ENCODE data around the gene SEMG2. TPM values are rescaled to one million over a fixed set of nuclear protein-coding genes. Genes with fewer than 3 reads are reported as not detected.

The SEMG2 gene
- total RNA-seq, 2 experiments from 2014 or later = not detected

- Mint-ChIP-seq H3K36me3 (no peaks in the 10 kb centered on the region), H3K4me3 (no peak overlapping the region), H3K27ac (no peak overlapping the region), H3K4me1 (no peaks in the 10 kb centered on the region), H3K27me3 (peaks cover 48% of the 10 kb centered on the region), H3K9me3 (ENCODE audit: low read depth) (no peaks in the 10 kb centered on the region)
- ATAC-seq = no peak
- CTCF ChIA-PET = no interaction called here
- no peak for DNase-seq
Observed at GRCh38 chr20:45209924-45210323, 11.2 kb upstream of the SEMG2 start.

GRCh38 chr20:45211569-45212474, 9.4 kb upstream of the SEMG2 start:
- Mint-ChIP-seq H3K9me3 (ENCODE audit: low read depth) (no peaks in the 10 kb centered on the region), H3K4me1 (no peaks in the 10 kb centered on the region), H3K36me3 (no peaks in the 10 kb centered on the region), H3K27ac (no peak overlapping the region), H3K27me3 (peaks cover 31% of the 10 kb centered on the region), H3K4me3 (no peak overlapping the region)
- DNase-seq (no peak), ATAC-seq (no peak)
- CTCF ChIA-PET = no interaction called here

DNA sequence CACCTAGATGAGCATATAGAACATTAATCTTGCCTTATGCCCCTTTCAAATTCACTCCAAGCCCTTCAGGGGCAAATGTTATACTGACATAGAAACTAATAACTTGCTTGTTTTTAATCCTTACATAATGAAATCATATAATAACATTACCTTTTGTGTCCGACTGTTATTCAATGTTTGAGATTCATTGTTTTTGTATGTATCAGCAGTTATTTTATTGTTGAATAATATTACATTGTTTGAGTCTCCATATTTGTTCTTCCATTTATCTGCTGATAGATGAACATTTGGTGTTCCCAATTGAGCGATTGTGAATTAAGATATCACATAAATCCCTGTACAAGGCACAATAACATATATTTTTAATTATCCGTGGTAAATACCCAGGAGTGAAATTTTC, 8.3 kb upstream of the SEMG2 start:
- Mint-ChIP-seq H3K4me3 (no peak overlapping the region), H3K9me3 (ENCODE audit: low read depth) (no peaks in the 10 kb centered on the region), H3K36me3 (no peaks in the 10 kb centered on the region), H3K27me3 (peaks cover 33% of the 10 kb centered on the region), H3K4me1 (no peaks in the 10 kb centered on the region), H3K27ac (no peak overlapping the region)
- ATAC-seq (no peak), DNase-seq (no peak)
- CTCF ChIA-PET = no interaction called here

GRCh38 chr20:45218124-45218523, 3.0 kb upstream of the SEMG2 start:
- ATAC-seq (no peak), DNase-seq (no peak)
- peaks cover 48% of the 10 kb centered on the region for H3K27me3 Mint-ChIP-seq
- no peak overlapping the region for H3K4me3 Mint-ChIP-seq
- H3K27ac Mint-ChIP-seq = no peak overlapping the region
- H3K36me3 Mint-ChIP-seq = no peaks in the 10 kb centered on the region
- no peaks in the 10 kb centered on the region for H3K9me3 Mint-ChIP-seq (ENCODE audit: low read depth)
- no peaks in the 10 kb centered on the region for H3K4me1 Mint-ChIP-seq
- CTCF ChIA-PET = interaction anchor here (1.2 kb wide), 1 partner anchor 11 kb away, joined by 4 read pairs; no protein-coding TSS in a partner anchor

DNA sequence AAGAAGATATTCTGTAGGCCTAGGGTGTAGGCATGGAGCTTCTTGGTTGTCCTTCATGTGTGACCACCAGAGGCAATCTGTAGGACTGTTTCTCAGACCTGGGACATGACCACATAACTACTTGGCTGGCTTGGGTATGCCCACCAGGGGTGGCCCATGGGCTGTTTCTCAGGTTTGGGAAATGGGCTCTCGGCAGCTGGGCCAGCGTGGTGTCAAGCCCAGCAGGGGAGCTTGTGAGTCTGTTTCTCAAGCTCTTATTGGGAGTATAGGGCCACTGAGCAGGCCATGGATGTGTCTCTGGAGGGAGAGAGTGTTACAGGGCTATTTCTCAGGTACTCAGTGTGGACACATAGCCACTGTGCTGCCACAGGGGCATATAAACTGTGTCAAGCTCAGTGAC, 2.5 kb upstream of the SEMG2 start:
- no peaks in the 10 kb centered on the region for H3K36me3 Mint-ChIP-seq
- ATAC-seq = no peak

DNA sequence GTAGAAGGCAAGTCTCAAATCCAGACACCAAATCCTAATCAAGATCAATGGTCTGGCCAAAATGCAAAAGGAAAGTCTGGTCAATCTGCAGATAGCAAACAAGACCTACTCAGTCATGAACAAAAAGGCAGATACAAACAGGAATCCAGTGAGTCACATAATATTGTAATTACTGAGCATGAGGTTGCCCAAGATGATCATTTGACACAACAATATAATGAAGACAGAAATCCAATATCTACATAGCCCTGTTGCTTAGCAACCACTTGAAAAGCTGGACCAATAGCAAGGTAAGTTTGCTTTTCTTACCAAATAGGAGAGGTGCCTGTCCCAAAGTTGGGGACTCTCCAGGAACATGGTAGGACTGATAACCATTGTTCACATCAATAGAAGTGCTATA, 2.0 kb downstream of the SEMG2 start:
- Mint-ChIP-seq H3K4me1 (no peaks in the 10 kb centered on the region), H3K27ac (no peak overlapping the region), H3K9me3 (ENCODE audit: low read depth) (no peaks in the 10 kb centered on the region), H3K27me3 (peaks cover 55% of the 10 kb centered on the region), H3K4me3 (no peak overlapping the region), H3K36me3 (no peaks in the 10 kb centered on the region)
- ATAC-seq (no peak), DNase-seq (no peak)
- CTCF ChIA-PET = no interaction called here

More for the DNA sequence above, 2.5 kb upstream of the SEMG2 start:
- H3K27me3 Mint-ChIP-seq = peaks cover 44% of the 10 kb centered on the region
- no peak overlapping the region for H3K27ac Mint-ChIP-seq
- CTCF ChIA-PET = interaction anchor here (1.2 kb wide), 1 partner anchor 11 kb away, joined by 4 read pairs; no protein-coding TSS in a partner anchor
- H3K4me3 Mint-ChIP-seq = no peak overlapping the region
- DNase-seq = no peak
- H3K4me1 Mint-ChIP-seq = no peaks in the 10 kb centered on the region
- H3K9me3 Mint-ChIP-seq (ENCODE audit: low read depth) = no peaks in the 10 kb centered on the region

DNA sequence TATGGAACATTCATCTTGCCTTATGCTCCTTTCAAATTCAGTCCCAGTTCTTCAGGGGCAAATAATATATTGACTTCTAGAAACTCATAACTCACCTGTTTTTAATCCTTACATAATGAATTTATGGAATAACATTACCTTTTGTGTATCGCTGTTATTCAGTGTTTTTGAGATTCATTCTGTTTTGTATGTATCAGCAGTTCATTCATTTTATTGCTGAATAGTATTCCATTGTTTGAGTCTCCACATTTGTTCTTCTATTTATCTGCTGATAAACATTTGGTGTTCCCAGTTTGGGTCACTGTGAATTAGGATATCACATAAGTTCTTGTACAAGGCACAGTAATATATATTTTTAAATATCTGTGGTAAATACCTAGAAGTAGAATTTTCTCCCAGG, 5.1 kb downstream of the SEMG2 start:
- Mint-ChIP-seq H3K4me1 (peaks cover 2% of the 10 kb centered on the region), H3K27me3 (peaks cover 49% of the 10 kb centered on the region), H3K9me3 (ENCODE audit: low read depth) (no peaks in the 10 kb centered on the region), H3K36me3 (no peaks in the 10 kb centered on the region), H3K27ac (no peak overlapping the region), H3K4me3 (no peak overlapping the region)
- no peak for ATAC-seq
- CTCF ChIA-PET = no interaction called here
- no peak for DNase-seq

GRCh38 chr20:45229264-45230056, 8.3 kb downstream of the SEMG2 start:
- Mint-ChIP-seq H3K4me1 (peaks cover 2% of the 10 kb centered on the region), H3K27me3 (peaks cover 48% of the 10 kb centered on the region), H3K4me3 (no peak overlapping the region), H3K27ac (no peak overlapping the region), H3K36me3 (no peaks in the 10 kb centered on the region), H3K9me3 (ENCODE audit: low read depth) (no peaks in the 10 kb centered on the region)
- CTCF ChIA-PET = interaction anchor here (0.6 to 1.4 kb wide), 5 partner anchors 11 to 132 kb away, joined by 3 to 10 read pairs (median 4); no protein-coding TSS in a partner anchor
- DNase-seq = peak; percentile 69
- ATAC-seq = peak; percentile 53

GRCh38 chr20:45230631-45231030, 9.5 kb downstream of the SEMG2 start:
- H3K4me1 Mint-ChIP-seq = peaks cover 2% of the 10 kb centered on the region
- H3K4me3 Mint-ChIP-seq = no peak overlapping the region
- no peak overlapping the region for H3K27ac Mint-ChIP-seq
- CTCF ChIA-PET = no interaction called here
- no peak for ATAC-seq
- peaks cover 44% of the 10 kb centered on the region for H3K27me3 Mint-ChIP-seq
- no peaks in the 10 kb centered on the region for H3K9me3 Mint-ChIP-seq (ENCODE audit: low read depth)
- H3K36me3 Mint-ChIP-seq = no peaks in the 10 kb centered on the region
- no peak for DNase-seq

DNA sequence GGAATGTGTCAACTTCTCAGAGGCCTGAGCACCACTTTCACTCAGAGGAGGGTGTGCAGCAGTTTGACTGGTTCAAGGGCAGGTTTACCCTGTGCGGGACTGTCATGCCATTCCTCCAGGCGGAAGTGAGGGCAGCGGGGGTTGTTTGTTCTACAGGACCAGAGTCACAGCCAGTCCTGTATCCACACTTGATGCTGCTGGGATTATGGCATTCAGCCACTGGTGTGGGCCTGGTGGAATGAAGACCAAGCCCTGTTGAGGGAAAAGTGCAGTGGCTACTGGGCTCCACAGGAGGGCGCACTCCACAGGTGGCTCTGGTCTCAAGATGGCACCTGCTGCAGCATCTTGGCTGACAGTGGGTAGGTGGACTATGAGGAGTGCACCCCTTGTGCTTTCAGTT, 14.8 kb downstream of the SEMG2 start:
- Mint-ChIP-seq H3K27me3 (peaks cover 40% of the 10 kb centered on the region), H3K36me3 (no peaks in the 10 kb centered on the region), H3K9me3 (ENCODE audit: low read depth) (no peaks in the 10 kb centered on the region), H3K27ac (no peak overlapping the region), H3K4me1 (no peaks in the 10 kb centered on the region), H3K4me3 (no peak overlapping the region)
- CTCF ChIA-PET = no interaction called here
- DNase-seq (no peak), ATAC-seq (no peak)

- Mint-ChIP-seq H3K27me3 (peaks cover 50% of the 10 kb centered on the region), H3K9me3 (ENCODE audit: low read depth) (no peaks in the 10 kb centered on the region), H3K4me1 (no peaks in the 10 kb centered on the region), H3K4me3 (no peak overlapping the region), H3K36me3 (no peaks in the 10 kb centered on the region), H3K27ac (no peak overlapping the region)
- DNase-seq (no peak), ATAC-seq (no peak)
- CTCF ChIA-PET = no interaction called here
Observed at GRCh38 chr20:45238139-45238538, 17.0 kb downstream of the SEMG2 start.

DNA sequence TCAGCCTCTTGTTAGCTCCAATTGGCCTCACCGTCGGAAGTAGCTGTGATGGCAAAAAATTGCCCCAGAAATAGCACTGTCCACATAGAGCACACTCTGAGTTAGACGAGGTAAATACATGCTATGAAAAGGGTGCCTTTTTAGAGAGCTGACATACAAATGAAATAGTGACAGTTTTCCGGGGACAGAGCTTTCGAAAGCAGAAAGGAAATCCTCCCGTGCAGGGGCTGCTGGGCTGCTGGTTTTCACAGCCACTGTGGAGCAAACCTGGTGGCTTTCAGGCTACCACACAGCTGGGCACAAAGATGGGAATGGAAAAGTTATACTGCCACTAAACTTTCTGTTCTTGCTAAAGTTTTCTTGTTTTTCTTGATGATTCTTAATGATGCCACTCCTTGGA, 24.9 kb downstream of the SEMG2 start:
- H3K36me3 Mint-ChIP-seq = no peaks in the 10 kb centered on the region
- peaks cover 86% of the 10 kb centered on the region for H3K27me3 Mint-ChIP-seq
- DNase-seq (no peak), ATAC-seq (no peak)
- H3K27ac Mint-ChIP-seq = no peak overlapping the region
- H3K4me3 Mint-ChIP-seq = no peak overlapping the region
- no peaks in the 10 kb centered on the region for H3K9me3 Mint-ChIP-seq (ENCODE audit: low read depth)
- peaks cover 3% of the 10 kb centered on the region for H3K4me1 Mint-ChIP-seq
- CTCF ChIA-PET = interaction anchor here (1.8 kb wide), 1 partner anchor 48 kb away, joined by 6 read pairs; no protein-coding TSS in a partner anchor

DNA sequence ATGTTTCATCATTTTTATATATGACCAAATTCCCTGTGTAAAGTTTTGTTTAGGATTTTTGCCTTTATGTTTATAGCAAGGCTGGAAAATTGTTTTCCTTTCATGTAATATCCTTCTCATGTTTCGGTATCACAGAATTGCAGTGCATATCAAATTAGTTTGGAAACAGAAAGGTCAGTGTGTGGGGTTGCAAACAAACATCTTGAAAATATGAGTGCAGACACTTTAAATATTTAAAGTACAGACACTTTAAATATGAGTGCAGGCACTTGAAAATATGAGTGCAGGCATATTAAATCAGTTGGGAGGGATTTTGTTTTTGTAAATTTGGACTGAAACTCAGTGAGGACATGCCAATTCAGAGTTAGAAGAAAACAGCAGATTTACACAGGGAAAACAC, 26.7 kb downstream of the SEMG2 start:
- Mint-ChIP-seq H3K27me3 (peaks cover 83% of the 10 kb centered on the region), H3K4me3 (no peak overlapping the region), H3K36me3 (no peaks in the 10 kb centered on the region), H3K27ac (no peak overlapping the region), H3K9me3 (ENCODE audit: low read depth) (no peaks in the 10 kb centered on the region), H3K4me1 (peaks cover 3% of the 10 kb centered on the region)
- CTCF ChIA-PET = no interaction called here
- ATAC-seq = no peak
- no peak for DNase-seq

- CTCF ChIA-PET = no interaction called here
- Mint-ChIP-seq H3K4me1 (peaks cover 3% of the 10 kb centered on the region), H3K9me3 (ENCODE audit: low read depth) (no peaks in the 10 kb centered on the region), H3K27ac (no peak overlapping the region), H3K4me3 (no peak overlapping the region), H3K36me3 (no peaks in the 10 kb centered on the region), H3K27me3 (peaks cover 83% of the 10 kb centered on the region)
- no peak for DNase-seq
- no peak for ATAC-seq
Observed at GRCh38 chr20:45248609-45249008, 27.4 kb downstream of the SEMG2 start.
